RKO (cell line): ENCODE results near the gene UBXN6.

Experiments
- DNase-seq: peaks from one replicate; pipeline ENCODE4 v3.0.0-alpha.2; 2016; ENCODE audit warnings: low spot score

Gene UBXN6

DNA sequence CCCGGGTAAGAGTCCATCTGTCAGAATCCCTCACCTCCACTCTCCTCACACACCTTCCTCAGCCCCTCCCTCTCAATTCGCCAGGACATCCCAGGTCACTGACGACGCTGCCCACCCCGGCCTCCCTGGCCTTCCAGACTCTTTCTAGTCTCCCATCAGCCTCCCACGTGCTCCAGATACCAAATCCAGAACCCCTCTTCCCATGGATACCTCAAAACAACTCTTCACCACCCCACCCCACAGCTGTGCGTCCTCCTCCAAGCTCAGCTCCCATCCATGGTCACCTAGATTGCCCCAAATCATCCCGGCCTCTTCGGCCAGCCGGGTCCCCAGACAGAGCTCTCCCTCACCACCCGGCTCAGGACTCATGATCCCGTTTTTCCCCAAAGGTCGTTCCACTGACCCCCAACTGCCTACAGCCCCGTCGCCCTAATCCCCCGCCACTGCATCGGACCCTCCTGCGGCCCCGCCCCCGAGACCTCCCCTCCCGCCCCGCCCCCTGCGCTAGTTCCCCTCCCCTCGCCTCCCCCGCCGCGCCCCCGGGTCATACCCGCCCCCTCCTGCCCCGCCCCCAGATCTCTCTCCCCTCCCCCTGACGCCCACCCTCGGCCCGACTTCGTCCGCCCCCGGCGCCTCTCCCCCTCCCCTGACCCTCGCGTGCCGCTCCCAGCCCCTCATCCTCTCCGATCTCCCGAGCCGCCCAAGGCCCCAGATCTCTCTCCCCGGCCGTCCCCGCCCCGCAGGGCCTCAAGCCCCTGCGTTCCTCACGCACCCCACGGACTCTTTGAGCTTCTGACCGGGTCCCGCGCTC is 546 bp downstream of the UBXN6 start:
- no peak for DNase-seq

DNA sequence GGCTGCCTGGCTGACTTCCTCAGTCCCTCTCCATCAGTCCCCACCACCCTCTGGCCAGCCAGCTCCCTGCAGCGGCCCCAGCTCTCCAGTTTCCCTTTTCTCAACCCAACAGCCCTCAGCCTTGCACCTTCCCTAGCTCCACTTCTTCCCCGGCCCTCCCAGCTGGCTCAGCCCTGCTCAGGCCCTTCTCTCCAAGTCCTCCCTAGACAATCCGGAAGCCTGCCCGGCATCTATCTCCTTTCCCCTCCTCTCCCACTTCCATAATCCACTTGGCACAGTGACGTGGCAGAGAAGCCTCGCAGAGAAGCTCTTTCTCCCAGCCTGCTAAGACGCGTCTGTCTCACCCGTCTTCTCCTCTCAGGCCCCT is 1.1 kb downstream of the UBXN6 start:
- peak; percentile 73 for DNase-seq

- no peak for DNase-seq
These were observed 1.7 kb downstream of the UBXN6 start for GRCh38 chr19:4455719-4456475.

GRCh38 chr19:4454747-4455718 is 2.6 kb downstream of the UBXN6 start:
- no peak for DNase-seq

DNA sequence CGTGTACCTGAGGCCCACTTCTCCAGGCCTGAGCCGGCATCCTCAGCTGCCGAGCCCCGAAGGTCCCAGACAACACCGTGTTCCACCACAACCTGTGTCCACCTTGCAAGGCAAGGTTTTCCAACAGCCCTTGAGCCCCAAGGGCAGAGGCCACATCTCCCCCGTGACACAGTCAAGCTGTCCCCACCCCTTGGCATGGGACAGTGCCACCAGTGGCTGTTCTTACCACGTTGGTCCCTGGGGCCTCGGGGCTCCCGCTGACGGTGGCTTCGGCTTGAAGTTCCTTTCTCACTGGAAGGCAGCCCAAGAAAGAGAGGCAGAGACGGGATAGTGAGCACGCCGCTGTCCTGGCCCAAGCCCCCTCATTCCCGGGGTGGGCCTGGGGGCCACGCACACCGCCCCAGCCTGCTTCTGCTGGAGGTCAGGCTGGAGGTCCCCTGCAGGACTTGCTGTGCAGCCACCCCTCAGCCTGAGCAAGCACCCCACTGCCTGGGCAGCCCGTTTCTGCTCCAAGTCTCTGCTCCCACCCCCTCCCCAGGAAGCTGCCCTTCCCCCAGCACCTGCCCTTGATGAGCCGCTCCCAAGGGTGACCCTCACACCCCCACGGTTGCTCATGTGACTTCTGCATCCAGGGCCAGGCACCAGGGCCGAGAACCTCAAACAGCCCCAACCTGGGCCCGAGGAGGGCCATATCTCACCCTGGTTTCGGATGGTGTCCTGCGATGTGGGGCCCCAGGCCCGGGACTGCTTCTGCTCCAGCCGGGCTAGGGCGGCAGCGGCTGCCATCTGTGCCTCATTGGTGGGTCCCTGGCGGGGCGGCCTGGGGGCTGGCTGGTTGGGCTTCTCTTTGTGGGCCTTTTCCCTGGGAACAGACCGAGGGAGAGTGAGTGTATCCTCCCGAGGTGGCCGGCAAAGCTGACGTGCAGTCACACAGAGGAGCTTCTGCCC is 4.1 kb downstream of the UBXN6 start:
- DNase-seq, result no peak

DNA sequence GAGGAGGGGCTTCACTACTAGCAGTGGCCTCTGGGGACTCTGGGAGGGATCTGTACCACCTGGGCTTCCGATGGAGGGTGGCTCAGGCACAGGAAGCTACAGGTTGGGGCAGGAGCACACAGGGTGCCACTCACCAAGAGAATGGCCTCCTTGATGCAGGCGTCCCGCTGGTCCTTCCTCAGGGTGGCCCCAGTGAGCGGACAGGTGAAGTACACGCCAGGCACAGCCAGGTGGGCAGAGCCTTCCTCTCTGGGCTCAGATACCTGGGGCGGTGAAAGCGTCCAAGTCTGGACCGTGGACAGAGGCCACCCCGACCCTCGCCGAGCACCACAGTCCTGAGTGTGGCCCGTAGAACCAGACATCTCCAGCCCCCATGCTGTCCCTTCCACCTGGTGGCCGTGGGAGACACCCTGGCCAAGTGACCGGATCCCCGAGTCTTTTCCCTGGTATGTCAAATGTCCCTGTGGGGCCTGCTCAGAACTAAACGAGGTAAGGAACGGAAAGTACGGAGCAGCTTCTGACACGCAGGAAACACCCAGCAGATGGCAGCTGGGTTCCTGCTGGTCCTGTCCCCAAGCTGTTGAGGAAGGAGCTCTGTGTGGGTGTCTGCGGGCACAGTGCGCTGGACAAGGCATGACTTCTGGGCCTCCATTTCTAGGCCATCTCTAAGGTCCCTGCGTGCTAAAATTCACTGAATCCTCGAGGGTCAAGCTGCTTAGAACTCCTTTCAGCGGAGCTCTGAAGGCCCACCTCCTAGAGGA is 5.2 kb downstream of the UBXN6 start:
- DNase-seq, result no peak

- DNase-seq, result no peak
These were observed 8.0 kb downstream of the UBXN6 start for GRCh38 chr19:4449639-4450028.

GRCh38 chr19:4449022-4449638 is 8.5 kb downstream of the UBXN6 start:
- DNase-seq, result no peak

DNA sequence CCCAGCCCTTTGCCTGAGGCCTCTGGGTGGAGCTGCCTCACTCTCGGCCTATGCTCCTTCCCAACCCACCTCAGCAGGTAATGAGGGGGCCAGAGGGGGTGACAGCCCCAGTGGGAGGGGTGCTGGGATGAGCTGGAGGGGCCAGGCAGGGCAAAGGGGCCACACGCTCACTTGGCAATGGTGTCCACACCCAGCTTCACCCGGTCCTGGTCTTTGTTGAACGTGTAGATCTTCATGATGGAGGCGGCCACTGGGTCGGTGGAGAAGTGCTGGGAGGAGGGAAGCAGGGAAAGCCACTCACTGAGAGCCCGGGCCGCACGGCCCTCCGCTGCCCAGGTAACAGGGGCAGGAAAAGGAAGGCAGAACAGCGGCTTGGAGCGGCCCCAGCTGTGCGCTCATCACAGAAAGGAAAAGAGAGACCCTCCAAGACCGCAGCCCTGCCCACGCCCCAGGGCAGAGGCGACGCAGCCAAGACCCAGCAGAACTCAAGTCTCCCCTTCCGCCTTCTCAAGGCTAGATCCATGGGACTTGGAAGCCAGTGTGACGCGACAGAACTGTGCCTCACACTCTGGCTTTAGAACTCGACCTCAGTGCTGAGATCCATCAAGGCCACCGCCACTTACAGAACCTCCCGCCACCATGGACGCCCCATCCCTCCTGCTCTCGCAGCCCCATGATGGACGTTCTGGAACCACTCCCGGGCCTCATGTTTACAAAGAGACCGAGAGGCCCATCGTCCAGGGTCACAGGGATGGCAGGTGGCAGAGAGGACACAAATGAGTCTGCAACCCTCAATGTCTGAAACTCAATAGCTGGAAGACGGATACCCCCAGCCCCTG is 9.2 kb downstream of the UBXN6 start:
- DNase-seq, result no peak

DNA sequence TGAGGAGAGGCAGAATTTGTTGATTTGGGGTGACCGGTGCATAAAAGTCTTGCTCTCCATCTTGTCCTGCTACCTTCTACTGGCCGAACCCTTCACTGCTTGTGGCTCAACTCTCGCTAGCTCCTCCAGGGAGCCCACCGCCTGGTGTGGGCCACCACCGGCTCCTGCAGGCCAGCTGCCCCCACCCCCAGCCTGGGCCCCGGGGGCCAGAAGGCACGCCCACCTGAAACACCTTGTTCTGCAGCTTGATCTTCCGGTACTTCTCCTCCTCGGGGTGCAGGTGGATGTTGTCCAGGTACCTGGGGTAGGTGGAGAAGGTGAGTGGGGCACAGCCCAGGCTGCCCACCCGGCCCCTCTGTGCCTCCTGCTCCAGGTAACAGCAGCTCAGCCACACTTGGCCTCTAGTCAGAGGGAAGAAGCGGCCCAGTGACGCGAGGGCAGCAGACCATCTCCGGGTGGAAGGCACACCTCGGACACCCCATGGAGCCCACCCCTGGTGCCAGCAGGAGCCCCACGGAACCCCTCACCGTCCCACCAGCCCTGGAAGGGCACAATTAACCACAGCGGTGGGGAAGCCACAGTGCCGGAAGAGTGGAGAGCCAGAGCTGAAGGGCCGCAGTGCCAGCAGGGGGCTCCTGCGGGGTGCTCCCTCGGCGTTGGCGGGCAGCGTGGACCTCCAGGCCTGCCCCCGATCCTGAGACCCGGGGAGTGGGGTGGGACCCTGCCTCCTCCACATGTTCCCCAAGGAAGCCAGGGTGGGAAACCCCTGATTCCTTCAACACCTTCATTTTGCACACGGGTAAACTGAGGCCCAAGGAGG is 10.1 kb downstream of the UBXN6 start:
- no peak for DNase-seq

DNA sequence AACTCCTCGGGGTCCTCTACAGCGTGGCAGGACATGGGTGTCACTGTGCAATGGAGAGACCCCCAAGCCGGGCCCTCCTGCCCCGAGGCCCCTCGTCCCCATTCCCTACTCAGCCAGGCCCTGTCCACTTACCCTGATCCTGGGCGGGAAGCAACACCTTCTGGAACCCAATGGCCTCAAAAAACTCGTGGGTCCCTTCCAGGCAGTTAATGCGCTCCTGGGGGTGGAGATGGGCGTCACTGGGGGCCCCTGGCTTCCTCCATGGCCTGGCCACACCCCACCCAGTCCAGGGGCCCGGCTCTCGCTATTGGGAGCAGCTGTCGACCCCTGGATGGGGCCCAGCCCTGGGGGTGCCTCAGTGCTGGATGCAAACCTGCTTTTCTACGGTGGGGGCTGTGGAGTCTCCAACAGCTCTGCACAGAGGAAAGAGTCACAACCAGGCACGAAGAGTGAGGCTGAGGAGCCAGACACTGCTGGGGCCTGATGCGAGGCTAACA is 10.8 kb downstream of the UBXN6 start:
- DNase-seq, result no peak

DNA sequence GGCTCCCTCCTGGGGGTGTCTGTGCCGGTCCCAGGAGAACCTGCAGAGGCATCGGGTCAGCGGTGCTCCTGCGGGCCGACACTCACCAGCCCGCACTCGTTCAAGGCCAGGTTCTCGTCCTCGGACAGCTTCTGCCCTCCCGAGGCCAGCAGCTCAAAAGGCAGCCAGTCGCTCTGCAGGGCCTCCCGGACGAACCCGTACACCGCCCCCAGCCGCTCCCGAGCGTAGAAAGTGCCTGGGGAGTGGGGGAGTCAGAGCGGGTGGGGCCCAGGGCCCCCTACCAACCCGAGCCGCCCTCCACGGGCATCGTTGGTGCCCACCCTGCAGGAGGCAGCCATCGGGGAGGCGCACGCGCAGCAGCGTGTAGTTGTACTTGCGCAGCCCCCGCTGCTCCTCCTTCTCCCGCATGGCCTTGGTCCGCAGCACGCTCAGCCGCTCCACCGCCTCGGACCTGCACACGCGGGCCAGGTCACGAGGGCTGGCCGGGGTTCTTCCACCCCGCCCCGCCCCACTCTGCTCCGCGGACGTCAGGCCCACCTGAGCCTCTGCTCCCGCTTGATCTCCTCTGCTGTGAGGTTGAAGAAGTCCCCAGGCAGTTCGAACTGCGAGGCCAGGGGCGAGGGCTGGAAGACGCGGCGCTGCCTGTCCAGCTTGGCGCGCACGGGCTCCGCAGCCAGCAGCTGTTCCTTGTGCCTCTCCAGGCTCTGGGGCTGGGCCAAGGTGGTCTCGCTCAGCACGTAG is 11.5 kb downstream of the UBXN6 start:
- no peak for DNase-seq

GRCh38 chr19:4444765-4445741 is 12.5 kb downstream of the UBXN6 start:
- peak; percentile 39 for DNase-seq

- DNase-seq, result no peak
These were observed 13.4 kb downstream of the UBXN6 start for GRCh38 chr19:4443966-4444764.

GRCh38 chr19:4443188-4443587 is 14.4 kb downstream of the UBXN6 start:
- DNase-seq, result no peak
